AG10803 (cell line): ENCODE measurements around the gene ZMPSTE24.

Experiments
- DNase-seq: peaks from one replicate; pipeline ENCODE4 v3.0.0; 2010; ENCODE audit warnings: low read depth
- H3K4me3 ChIP-seq: 2 replicates; pipeline ENCODE4 v1.5.1; 2011; ENCODE audit warnings: mild to moderate bottlenecking, low read length, control low read depth
- CTCF ChIP-seq: conservative IDR thresholded peaks from 2 replicates; pipeline ENCODE4 v1.5.1; 2011; ENCODE audit warnings: mild to moderate bottlenecking, low read length, control low read depth, inconsistent platforms

ZMPSTE24 gene

DNA sequence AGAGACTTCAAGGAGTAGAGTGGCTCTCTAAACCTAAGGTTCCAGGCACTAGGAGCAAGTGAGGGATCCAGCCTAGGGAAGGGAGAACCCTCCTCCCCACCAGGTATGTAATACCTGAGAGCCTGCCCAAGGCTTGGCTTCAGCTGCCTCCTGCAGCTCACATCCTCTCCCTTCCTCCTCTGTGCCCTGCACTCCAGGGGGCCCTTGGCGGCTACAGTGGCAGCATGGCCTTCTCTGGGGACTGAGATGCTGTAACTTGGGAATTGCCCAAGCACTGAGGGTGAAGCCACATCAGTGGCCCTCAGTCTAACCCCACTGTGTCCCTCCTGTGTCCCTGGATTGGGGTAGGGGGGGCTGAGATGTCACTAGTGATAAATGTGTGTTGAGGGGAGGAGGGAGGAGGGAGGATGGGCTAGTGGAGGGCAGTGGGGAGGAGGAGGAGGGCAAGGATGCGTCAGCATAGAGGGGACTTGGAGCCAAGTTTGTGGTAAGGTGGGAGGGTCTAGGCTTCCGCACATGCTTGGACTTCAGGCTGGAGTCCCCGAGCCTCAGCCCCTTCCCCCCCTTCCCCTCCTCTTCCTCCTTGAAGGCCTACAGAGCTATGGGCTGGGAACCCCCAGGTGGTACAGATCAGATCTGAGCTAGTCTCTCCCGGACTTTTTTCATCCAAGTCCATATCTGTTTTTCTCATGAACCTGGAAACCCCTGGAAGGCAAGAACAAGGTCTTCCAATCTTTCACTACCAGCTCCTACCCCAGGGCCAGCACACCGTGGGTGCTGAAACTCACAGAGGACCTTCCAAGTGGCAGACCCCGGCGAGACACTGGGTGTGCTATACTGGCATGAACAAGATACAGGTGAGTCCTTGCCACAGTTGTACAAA, 41.6 kb downstream of the ZMPSTE24 start:
- DNase-seq = peak; percentile 15
- TF ChIP-seq CTCF = no peak
- H3K4me3 ChIP-seq = no peak overlapping the region

- DNase-seq = no peak
- TF ChIP-seq CTCF = no peak
- H3K4me3 ChIP-seq = no peak overlapping the region
Observed at GRCh38 chr1:40300249-40300567, 42.2 kb downstream of the ZMPSTE24 start.

- no peak for TF ChIP-seq CTCF
- no peak overlapping the region for H3K4me3 ChIP-seq
- no peak for DNase-seq
Observed at GRCh38 chr1:40300651-40301050, 42.6 kb downstream of the ZMPSTE24 start.

DNA sequence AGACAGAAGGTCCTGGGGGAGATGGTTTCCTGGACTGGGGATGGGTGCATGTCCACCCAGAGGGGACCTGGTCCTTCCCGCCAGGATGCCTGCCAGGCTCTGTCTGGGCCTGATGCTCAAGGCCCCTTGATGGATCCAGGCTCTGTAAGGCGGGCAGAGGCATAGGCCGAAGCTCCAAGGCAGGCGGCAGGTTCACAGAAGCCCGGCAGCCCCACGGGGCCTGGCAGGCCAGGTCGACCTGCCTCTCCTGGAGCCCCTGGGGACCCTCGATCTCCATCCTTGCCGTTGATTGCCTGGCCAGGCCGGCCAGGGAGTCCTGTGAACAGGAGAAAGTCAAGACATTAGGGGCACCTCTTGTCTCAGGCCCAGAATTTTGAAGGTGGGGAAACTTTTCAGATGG, 43.0 kb downstream of the ZMPSTE24 start:
- no peak for TF ChIP-seq CTCF
- no peak overlapping the region for H3K4me3 ChIP-seq
- DNase-seq = no peak

DNA sequence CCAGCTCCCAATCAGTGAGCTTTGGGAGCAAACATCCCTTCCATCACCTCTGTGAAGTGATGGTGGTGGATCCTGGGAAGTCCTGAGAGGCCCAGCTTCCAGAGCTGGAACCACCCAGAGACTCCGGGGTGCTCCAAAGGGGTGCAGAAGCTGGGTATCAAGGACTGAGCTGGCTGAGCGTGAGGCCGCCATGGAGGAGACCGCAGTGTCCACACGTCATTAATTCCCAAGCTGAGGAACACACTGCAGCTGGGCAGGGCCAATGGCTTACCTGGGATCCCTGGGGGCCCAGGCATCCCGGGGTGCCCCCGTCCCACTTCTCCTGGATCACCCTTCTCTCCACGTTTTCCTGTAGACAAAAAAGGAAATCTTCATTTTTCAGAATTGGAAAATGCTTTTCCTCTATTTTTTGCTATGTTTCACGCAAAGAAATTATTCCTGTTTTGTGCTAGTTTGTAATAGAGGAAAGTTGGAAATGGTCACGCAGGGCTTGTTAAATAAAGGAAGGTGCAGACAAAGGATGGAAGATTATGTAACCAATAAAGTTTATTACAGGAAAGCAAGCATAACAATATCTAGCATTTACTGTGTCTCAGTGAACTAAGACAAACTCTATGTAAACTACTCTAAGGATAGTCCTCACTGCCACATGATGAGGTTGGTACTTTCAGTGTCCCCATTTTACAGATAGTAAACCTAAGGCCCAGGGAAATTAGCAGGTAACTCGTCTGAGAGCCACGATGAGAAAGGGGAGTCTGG, 43.7 kb downstream of the ZMPSTE24 start:
- DNase-seq = no peak
- no peak for TF ChIP-seq CTCF

DNA sequence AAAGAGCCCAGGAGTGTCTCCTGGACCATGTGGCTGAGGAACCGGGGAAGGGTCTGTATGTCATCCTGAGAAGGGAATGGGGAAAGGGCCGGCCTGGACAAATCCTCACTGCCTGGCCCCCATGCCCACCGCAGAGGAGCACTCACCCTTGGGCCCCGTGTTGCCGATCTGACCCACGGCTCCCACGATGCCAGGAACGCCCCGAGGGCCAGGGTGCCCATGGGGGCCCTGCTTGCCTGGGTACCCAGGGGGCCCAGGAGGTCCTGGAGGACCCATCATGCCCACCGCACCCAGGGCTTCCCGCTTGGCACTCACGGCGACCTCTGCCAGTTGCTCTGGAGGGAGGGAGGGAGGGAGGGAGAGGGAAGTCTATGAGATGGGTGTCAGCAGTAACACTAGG, 44.4 kb downstream of the ZMPSTE24 start:
- no peak for TF ChIP-seq CTCF
- no peak overlapping the region for H3K4me3 ChIP-seq
- no peak for DNase-seq

More for the DNA sequence above, 43.7 kb downstream of the ZMPSTE24 start:
- H3K4me3 ChIP-seq = no peak overlapping the region
